Esophagus squamous epithelium (tissue), 5 donors: ENCODE data around the gene SMAD7. TPM values are rescaled to one million over a fixed set of nuclear protein-coding genes. Genes with fewer than 3 reads are reported as not detected.

ENCODE experiments used
- DNase-seq: peaks from one replicate; lab custom pipeline; 2025; lab: John Stamatoyannopoulos, UW
- H3K27ac ChIP-seq, 4 donors: fragments of 200-600 bp; sonication (generic); one replicate each; pipeline ENCODE4 v1.5.1; 2016 to 2019; ENCODE audit warnings: mild to moderate bottlenecking in 1 of 4
- H3K27me3 ChIP-seq, 4 donors: fragments of 200-600 bp; sonication (generic); 1 replicate in 3 of 4; 2 replicates in 1 of 4; pipeline versions ENCODE4 v1.5.1 to v1.6.0; 2017 to 2021; ENCODE audit warnings: antibody characterized with exemption in 1 of 4
- H3K36me3 ChIP-seq, 3 donors: fragments of 200-600 bp; sonication (generic); one replicate each; pipeline ENCODE4 v1.5.1; 2016 to 2019
- H3K4me1 ChIP-seq, 3 donors: fragments of 200-600 bp; sonication (generic); one replicate each; pipeline ENCODE4 v1.5.1; 2017 to 2019
- H3K4me3 ChIP-seq, 4 donors: fragments of 200-600 bp; sonication (generic); 1 replicate in 3 of 4; 2 replicates in 1 of 4; pipeline ENCODE4 v1.5.1; 2016 to 2019; ENCODE audit warnings: mild to moderate bottlenecking in 2 of 4, moderate library complexity in 1 of 4
- H3K9me3 ChIP-seq, 3 donors: fragments of 200-600 bp; sonication (generic); one replicate each; pipeline ENCODE4 v1.5.1; 2016 to 2019
- POLR2A ChIP-seq, 4 donors: fragments of 450-650 bp; IDR thresholded peaks; one replicate each; pipeline ENCODE4 v1.6.1; 2017; ENCODE audit warnings: antibody characterized with exemption in 4 of 4, mild to moderate bottlenecking in 4 of 4, moderate library complexity in 3 of 4
- WGBS, 2 donors: methylation state at CpG; one replicate each; pipeline ENCODE4 v1.1.5; 2018; 5-methylcytosine and 5-hydroxymethylcytosine counted together
- intact Hi-C: fragments of 100-400 bp; cut with DNase I; formaldehyde crosslinking; loops from one replicate; pipeline ENCODE4 v1.15.0; 2022
- total RNA-seq, 4 donors: library from RNA; depleted of rRNA; stranded (reverse); fragments of >200 nt; gene quantifications; one replicate each; pipeline ENCODE4 v1.1.0, GENCODE V29; 2016
- TF ChIP-seq, protein P1 (sequence below), 6 experiments: fragments of 450-650 bp in 4 of 6; fragments of 200-600 bp in 2 of 6; sonication (generic) in 2 of 6; IDR thresholded peaks; one replicate each; pipeline ENCODE4 v1.5.1; 2016 to 2019; ENCODE audit warnings: antibody characterized with exemption in 6 of 6, mild to moderate bottlenecking in 4 of 6, moderate library complexity in 4 of 6
- donor health status: DM: yes; HTN: yes; CAD: no.

Gene SMAD7
- total RNA-seq, 4 donors from 2014 or later, result 4.2 to 26.5 (median 9.0) TPM

DNA sequence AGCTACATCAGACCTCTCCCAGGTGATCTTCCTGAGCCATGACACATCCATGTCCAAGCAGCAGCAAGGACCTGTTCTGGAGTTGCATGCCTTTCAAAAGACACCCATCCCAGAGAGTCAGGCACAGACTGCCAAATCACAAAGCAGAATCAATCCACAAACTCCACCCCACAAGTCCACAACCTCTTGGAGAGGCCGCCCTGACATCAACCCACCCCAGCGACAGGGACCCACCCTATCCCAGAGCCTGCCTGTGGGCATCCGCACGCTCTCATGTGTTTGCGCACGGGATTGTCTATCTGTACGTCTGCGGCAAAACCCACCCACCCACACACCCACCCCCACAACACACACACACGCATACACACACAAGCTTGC, 11.9 kb downstream of the SMAD7 start:
- H3K4me3 ChIP-seq, result peak overlapping the region in 3 of 4 donors; percentile 24 to 54 (median 32)
- H3K27me3 ChIP-seq, result no peaks in the 10 kb centered on the region
- no peak for DNase-seq
- intact Hi-C loops, result no loop called here
- TF ChIP-seq, protein P1, sequence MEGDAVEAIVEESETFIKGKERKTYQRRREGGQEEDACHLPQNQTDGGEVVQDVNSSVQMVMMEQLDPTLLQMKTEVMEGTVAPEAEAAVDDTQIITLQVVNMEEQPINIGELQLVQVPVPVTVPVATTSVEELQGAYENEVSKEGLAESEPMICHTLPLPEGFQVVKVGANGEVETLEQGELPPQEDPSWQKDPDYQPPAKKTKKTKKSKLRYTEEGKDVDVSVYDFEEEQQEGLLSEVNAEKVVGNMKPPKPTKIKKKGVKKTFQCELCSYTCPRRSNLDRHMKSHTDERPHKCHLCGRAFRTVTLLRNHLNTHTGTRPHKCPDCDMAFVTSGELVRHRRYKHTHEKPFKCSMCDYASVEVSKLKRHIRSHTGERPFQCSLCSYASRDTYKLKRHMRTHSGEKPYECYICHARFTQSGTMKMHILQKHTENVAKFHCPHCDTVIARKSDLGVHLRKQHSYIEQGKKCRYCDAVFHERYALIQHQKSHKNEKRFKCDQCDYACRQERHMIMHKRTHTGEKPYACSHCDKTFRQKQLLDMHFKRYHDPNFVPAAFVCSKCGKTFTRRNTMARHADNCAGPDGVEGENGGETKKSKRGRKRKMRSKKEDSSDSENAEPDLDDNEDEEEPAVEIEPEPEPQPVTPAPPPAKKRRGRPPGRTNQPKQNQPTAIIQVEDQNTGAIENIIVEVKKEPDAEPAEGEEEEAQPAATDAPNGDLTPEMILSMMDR (IDR thresholded peaks at IDR 0.05), result no peak
- TF ChIP-seq POLR2A (IDR thresholded peaks at IDR 0.05), result no peak
- peaks cover 0 to 20% (median 0%) of the 10 kb centered on the region in 3 donors for H3K36me3 ChIP-seq
- peaks cover 48 to 100% (median 91%) of the 10 kb centered on the region in 3 donors for H3K4me1 ChIP-seq
- H3K27ac ChIP-seq, result peak overlapping the region; percentile 52 to 85 (median 62)
- 34% methylated on average over 5 of the region's 9 CpGs; no CpG with 5 or more reads in 1 of the 2 donors for WGBS, 2 donors
- no peaks in the 10 kb centered on the region for H3K9me3 ChIP-seq

DNA sequence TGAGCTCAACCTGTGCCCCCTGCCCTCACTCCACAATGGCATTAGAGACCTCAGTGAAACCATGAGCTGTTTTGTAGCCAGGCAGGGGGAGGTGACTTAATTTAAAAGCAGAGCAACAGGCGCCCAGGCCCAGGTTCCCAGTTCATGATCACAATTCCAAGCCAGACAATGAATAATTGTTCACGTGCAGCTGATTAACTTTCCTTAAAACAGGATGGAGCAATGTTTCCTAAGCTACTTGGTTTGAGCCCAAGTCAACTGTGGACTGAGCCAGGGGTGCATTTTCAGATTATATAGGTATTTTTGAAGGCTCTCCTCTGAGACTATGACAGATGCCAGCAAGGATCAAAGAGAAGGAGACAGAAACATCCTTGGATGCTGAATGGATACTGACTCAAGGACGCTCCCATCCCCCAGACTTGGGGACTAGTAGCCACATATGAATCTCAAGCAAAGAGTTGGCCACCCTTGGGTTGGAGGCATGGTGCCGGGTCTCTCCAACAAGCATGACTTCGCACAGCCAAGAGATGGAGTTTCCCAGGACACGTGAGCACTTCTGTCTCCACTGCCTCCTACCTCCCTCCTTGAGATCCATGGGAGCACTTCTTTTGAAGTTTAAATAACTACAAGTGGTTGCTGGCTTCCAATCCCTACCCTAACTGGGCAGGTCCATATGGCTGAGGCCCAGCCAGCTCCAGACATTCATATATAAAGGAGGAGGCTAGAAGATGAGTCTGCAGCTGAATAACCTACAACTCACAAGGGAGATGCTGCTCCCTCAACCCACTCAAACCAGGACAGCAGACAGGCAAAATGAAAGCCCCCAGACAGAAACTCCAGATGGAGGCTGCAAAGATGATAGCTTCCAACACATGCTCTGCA, 12.7 kb downstream of the SMAD7 start:
- WGBS, 2 donors, result 73 to 84% methylated on average over 6 of the region's 6 CpGs

DNA sequence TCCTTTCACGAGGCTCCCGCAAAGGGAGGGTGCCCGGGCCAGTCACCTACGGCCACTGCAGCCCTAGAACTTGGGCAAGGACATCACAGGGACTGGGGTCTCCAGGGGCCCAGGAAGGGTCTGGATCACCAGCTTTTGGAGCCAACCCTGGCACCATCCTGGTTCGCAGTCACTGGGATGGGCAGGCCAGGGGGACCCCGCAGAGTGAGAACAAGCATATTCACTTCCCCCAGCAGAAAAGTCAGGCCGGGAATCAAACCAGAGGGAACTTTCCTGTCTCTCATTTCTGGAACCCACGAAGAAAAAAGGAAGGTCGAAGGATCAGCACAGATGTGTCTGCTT, 15.4 kb downstream of the SMAD7 start:
- H3K4me1 ChIP-seq, result peaks cover 72 to 100% (median 90%) of the 10 kb centered on the region in 3 donors
- H3K27ac ChIP-seq, result peak overlapping the region; percentile 49 to 83 (median 70)
- TF ChIP-seq, protein P1 (IDR thresholded peaks at IDR 0.05), result no peak
- TF ChIP-seq POLR2A (IDR thresholded peaks at IDR 0.05), result no peak
- WGBS, 2 donors, result 79 to 86% methylated on average over 5 to 7 of the region's 9 CpGs
- no peak for DNase-seq
- intact Hi-C loops, result no loop called here
- no peaks in the 10 kb centered on the region for H3K27me3 ChIP-seq
- no peaks in the 10 kb centered on the region for H3K9me3 ChIP-seq
- H3K36me3 ChIP-seq, result peaks cover 0 to under 1% (median 0%) of the 10 kb centered on the region in 3 donors
- H3K4me3 ChIP-seq, result peak overlapping the region in 1 of 4 donors; percentile 24

More for the DNA sequence above, 12.7 kb downstream of the SMAD7 start:
- intact Hi-C loops, result no loop called here
- H3K36me3 ChIP-seq, result peaks cover 0 to 20% (median 0%) of the 10 kb centered on the region in 3 donors
- H3K4me1 ChIP-seq, result peaks cover 55 to 100% (median 91%) of the 10 kb centered on the region in 3 donors
- no peaks in the 10 kb centered on the region for H3K9me3 ChIP-seq
- H3K27ac ChIP-seq, result peak overlapping the region; percentile 52 to 85 (median 62)
- H3K27me3 ChIP-seq, result no peaks in the 10 kb centered on the region
- no peak for TF ChIP-seq POLR2A (IDR thresholded peaks at IDR 0.05)
- H3K4me3 ChIP-seq, result peak overlapping the region in 2 of 4 donors; percentile 24 to 54
- DNase-seq, result no peak

DNA sequence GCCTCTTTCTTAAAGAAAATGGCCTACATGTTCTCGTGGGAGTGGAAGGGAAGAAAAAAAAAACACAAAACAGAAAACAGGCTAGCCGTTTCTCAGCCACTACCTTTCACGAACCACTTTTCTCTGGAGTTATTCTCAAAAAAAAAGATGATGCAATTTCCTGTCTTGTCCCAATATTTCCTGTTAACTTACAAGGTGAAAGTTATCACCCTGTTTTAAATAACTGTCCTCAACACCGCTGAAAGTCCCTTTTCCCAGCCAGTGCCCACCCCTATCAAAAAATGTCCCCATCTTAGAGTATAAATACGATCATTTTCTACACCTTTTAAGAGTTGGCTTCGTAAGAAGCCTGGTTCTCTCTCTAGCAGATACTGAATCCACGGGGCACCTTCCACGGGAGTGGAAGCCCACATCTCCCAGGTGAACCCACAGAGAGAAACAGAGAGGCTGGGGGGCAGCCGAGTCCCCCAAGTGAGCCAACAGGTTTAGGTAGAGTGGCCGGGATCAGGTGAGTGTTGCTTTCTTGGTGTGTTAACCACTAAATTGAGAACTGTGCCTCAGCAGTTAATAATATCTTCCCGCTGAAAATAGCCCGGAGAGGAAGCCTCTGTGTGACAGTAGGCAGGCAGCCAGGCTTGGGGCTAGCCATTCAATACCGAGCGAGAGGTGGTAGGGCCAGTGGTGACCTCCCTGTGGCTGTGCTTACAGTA, 15.9 kb downstream of the SMAD7 start:
- no peak for DNase-seq
- intact Hi-C loops, result no loop called here
- WGBS, 2 donors, result 38 to 43% methylated on average over 8 to 12 of the region's 14 CpGs
- H3K36me3 ChIP-seq, result no peaks in the 10 kb centered on the region
- TF ChIP-seq, protein P1 (IDR thresholded peaks at IDR 0.05), result no peak
- TF ChIP-seq POLR2A (IDR thresholded peaks at IDR 0.05), result peak in 1 of 4 donors; percentile 13
- peak overlapping the region; percentile 49 to 83 (median 70) for H3K27ac ChIP-seq
- no peaks in the 10 kb centered on the region for H3K27me3 ChIP-seq
- H3K9me3 ChIP-seq, result no peaks in the 10 kb centered on the region
- H3K4me3 ChIP-seq, result peak overlapping the region in 2 of 4 donors; percentile 4 to 24
- peaks cover 68 to 100% (median 88%) of the 10 kb centered on the region in 3 donors for H3K4me1 ChIP-seq

DNA sequence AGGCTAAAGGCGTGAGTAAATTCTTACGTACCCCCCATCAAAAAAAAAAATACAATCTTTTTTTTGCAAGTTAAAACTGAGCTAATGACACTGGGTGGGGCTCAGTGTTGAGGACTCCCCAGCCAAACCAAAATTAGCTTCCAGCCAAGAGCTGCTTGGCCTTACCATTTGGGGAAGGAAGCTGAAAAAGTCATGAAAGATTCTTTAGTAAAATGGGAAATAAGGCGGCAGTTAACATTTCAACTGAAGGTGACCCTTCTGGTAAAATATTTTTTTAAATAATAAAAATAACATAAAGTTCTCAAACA, 16.4 kb downstream of the SMAD7 start:
- TF ChIP-seq, protein P1 (IDR thresholded peaks at IDR 0.05), result no peak
- no peak for TF ChIP-seq POLR2A (IDR thresholded peaks at IDR 0.05)
- Histone ChIP-seq H3K27me3 (no peaks in the 10 kb centered on the region), H3K4me1 (peaks cover 62 to 100% (median 86%) of the 10 kb centered on the region in 3 donors), H3K36me3 (no peaks in the 10 kb centered on the region), H3K9me3 (no peaks in the 10 kb centered on the region), H3K27ac (peak overlapping the region; percentile 49 to 73 (median 66)), H3K4me3 (peak overlapping the region in 1 of 4 donors; percentile 8)
- WGBS, 2 donors, result 17 to 26% methylated on average over 3 of the region's 3 CpGs
- DNase-seq, result no peak
- intact Hi-C loops, result no loop called here
